Psoas muscle (tissue), 8 donors: ENCODE measurements around the gene SLC47A2. TPM values are rescaled to one million over a fixed set of nuclear protein-coding genes. Genes with fewer than 3 reads are reported as not detected.

ENCODE experiments used
- ATAC-seq, 4 donors: fragments of 200-7000 bp; cut with Tn5 transposase; one replicate each; pipeline ENCODE4 v1.9.1; 2020; ENCODE audit warnings: moderate library complexity in 3 of 4, mild to moderate bottlenecking in 2 of 4
- DNase-seq, 2 donors: peaks; one replicate each; pipeline ENCODE4 v3.0.0-alpha.2; 2020
- H3K27ac ChIP-seq: fragments of 200-600 bp; one replicate; pipeline ENCODE4 v1.8.0; 2022
- H3K27me3 ChIP-seq, 3 donors: fragments of 200-600 bp in 1 of 3; one replicate each; pipeline versions ENCODE4 v1.6.1 to v1.8.0; 2013 to 2022; ENCODE audit warnings: low read length in 2 of 3, mild to moderate bottlenecking in 2 of 3, moderate library complexity in 1 of 3; ENCODE audit not compliant: insufficient read depth in 3 of 3
- H3K36me3 ChIP-seq, 2 donors: fragments of 200-600 bp in 1 of 2; one replicate each; pipeline versions ENCODE4 v1.6.1 to v1.8.0; 2013 to 2022; ENCODE audit warnings: low read depth in 1 of 2, mild to moderate bottlenecking in 1 of 2, moderate library complexity in 1 of 2; ENCODE audit not compliant: insufficient read depth in 1 of 2
- H3K4me1 ChIP-seq: fragments of 200-600 bp; one replicate; pipeline ENCODE4 v1.8.0; 2022
- H3K4me3 ChIP-seq: fragments of 200-600 bp; one replicate; pipeline ENCODE4 v1.8.0; 2022; ENCODE audit warnings: mild to moderate bottlenecking
- H3K9me3 ChIP-seq: fragments of 200-600 bp; one replicate; pipeline ENCODE4 v1.8.0; 2022
- CTCF ChIP-seq: fragments of 200-600 bp; IDR thresholded peaks from one replicate; pipeline ENCODE4 v1.8.0; 2022; ENCODE audit warnings: antibody characterized with exemption
- WGBS, 3 donors: extraction: QIAGEN DNeasy Blood & Tissue Kit; methylation state at CpG; one replicate each; pipeline versions ENCODE4 v1.1.6 to v1.1.7; 2013; 5-methylcytosine and 5-hydroxymethylcytosine counted together
- intact Hi-C, 2 donors: fragments of 100-400 bp; cut with DNase I; formaldehyde crosslinking; loops; one replicate each; pipeline versions ENCODE4 v1.11.0 to v1.14.2; 2022
- polyA plus RNA-seq, 3 donors: library from polyadenylated mRNA; stranded (reverse); fragments of 200-250 nt; gene quantifications; one replicate each; pipeline ENCODE4 v1.2.3, GENCODE V29; 2013
- total RNA-seq, 4 donors: library from RNA; stranded (reverse); fragmentation: NEBNext Ultra II Directional in 2 of 4; extraction: Animal tissue kit (Norgen Biotek cat#: 25700) in 2 of 4; gene quantifications; one replicate each; pipeline versions ENCODE4 v1.2.1 to v1.2.4, GENCODE V29; 2021 to 2023
- donor health status: healthy with polysubstance abuse.
- donor health status: DM: no; HTN: no; CAD: no; lungs with moderate emphysema.
- donor health status: Bipolar disorder and iron deficiency.
- donor health status: healthy.
- donor health status: DM: yes; HTN: yes; CAD: no.
- donor health status: DM: no; HTN: no; CAD: no.
- donor health status: DM: no; HTN: no; CAD: no.
- donor health status: DM: yes; HTN: yes; CAD: no.

The SLC47A2 gene
- total and polyA plus RNA-seq, 7 donors, result 0.01 to 1.1 (median 0.06) TPM; not detected in 3

GRCh38 chr17:19705201-19705600 lies 11.2 kb downstream of the SLC47A2 start:
- ATAC-seq (no peak), DNase-seq (no peak)
- no peak for TF ChIP-seq CTCF
- Histone ChIP-seq H3K27me3 (no peaks in the 10 kb centered on the region), H3K36me3 (no peaks in the 10 kb centered on the region), H3K4me3 (no peak overlapping the region), H3K4me1 (no peaks in the 10 kb centered on the region), H3K27ac (no peak overlapping the region), H3K9me3 (no peaks in the 10 kb centered on the region)
- intact Hi-C loops, result no loop called here
- WGBS, 3 donors, result 84 to 88% (median 87%) methylated on average over 13 of the region's 13 CpGs

- no peak overlapping the region for H3K4me3 ChIP-seq
- no peaks in the 10 kb centered on the region for H3K27me3 ChIP-seq
- no peaks in the 10 kb centered on the region for H3K4me1 ChIP-seq
- no peak for TF ChIP-seq CTCF
- peak overlapping the region; percentile 48 for H3K27ac ChIP-seq
- DNase-seq (peak in 1 of 2 donors; percentile 52), ATAC-seq (peak; percentile 52 to 82 (median 70))
- H3K36me3 ChIP-seq, result no peaks in the 10 kb centered on the region
- 55 to 64% (median 61%) methylated on average over 17 of the region's 17 CpGs for WGBS, 3 donors
- intact Hi-C loops, result no loop called here
- H3K9me3 ChIP-seq, result no peaks in the 10 kb centered on the region
These were observed 12.4 kb downstream of the SLC47A2 start for GRCh38 chr17:19703828-19704613.

- H3K36me3 ChIP-seq, result no peaks in the 10 kb centered on the region
- H3K4me3 ChIP-seq, result no peak overlapping the region
- H3K27me3 ChIP-seq, result no peaks in the 10 kb centered on the region
- peak; percentile 15 to 47 (median 35) for ATAC-seq
- no peak for DNase-seq
- no peaks in the 10 kb centered on the region for H3K9me3 ChIP-seq
- H3K4me1 ChIP-seq, result no peaks in the 10 kb centered on the region
- intact Hi-C loops, result no loop called here
- H3K27ac ChIP-seq, result peak overlapping the region; percentile 48
- no peak for TF ChIP-seq CTCF
- 54 to 64% (median 60%) methylated on average over 10 of the region's 10 CpGs for WGBS, 3 donors
These were observed 13.1 kb downstream of the SLC47A2 start for GRCh38 chr17:19703106-19703827.

- H3K4me3 ChIP-seq, result no peak overlapping the region
These were observed 14.2 kb downstream of the SLC47A2 start for GRCh38 chr17:19702217-19702641.

More at GRCh38 chr17:19702217-19702641, 14.2 kb downstream of the SLC47A2 start:
- Histone ChIP-seq H3K9me3 (no peaks in the 10 kb centered on the region), H3K27me3 (no peaks in the 10 kb centered on the region), H3K36me3 (no peaks in the 10 kb centered on the region), H3K27ac (no peak overlapping the region), H3K4me1 (no peaks in the 10 kb centered on the region)
- intact Hi-C loops, result no loop called here
- ATAC-seq (no peak), DNase-seq (no peak)
- no peak for TF ChIP-seq CTCF
- WGBS, 3 donors, result 60 to 65% (median 64%) methylated on average over 4 of the region's 4 CpGs
